ENCODE results near the gene PTRH1.
A peak's percentile ranks its signal among the peaks of the same experiment; 100 is the strongest.
"Not testable (repeated sequence)": the region's sequence is repeated elsewhere in the genome, so short reads cannot be mapped to it uniquely, and the experiment has no call there.

PTRH1 gene, protein sequence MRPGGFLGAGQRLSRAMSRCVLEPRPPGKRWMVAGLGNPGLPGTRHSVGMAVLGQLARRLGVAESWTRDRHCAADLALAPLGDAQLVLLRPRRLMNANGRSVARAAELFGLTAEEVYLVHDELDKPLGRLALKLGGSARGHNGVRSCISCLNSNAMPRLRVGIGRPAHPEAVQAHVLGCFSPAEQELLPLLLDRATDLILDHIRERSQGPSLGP

DNA sequence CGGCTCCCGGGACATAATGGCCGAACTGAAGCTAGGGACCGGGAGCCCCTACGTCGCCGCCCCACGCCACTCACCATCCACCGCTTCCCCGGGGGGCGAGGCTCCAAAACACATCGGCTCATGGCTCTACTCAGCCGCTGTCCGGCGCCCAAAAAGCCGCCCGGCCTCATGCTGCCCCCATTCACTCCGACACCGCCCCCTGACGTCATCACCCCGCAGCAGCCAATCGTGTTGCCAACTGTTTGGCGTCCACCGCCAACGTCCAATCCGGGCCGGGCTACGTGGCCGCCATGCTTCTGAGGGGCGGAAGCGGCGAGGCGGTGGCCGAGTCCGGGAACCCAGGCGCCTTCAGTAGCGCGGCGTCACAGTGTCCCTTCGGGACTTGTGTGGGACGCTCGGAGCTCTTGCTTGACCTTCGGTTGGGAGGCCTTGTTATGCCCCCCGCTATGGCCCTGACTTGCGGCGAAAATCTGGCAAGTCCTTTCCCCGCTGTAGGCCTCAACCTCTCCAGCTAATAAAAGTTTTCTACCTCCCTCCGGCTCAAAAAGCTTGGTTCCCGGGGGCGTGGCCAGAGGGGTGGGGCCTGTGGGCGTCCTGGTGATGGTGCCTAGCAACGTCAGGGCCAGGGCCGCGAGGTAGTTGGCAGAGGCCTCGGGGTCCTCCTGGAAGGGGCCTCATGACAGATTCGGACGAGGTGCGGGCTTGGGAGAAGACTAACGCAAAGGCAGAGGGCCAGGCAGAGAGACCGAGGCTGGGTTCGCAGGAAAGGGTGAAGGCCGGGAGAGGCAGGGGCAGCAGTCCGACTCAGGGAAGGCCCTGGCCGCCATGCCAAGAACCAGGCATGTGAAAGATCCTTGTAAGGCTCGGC lies at the start of gene PTRH1, which contains the start of gene TTC16:
PTRH1 (minus strand) TSS at position 194 of the 868 bp plus-strand sequence; CDS start at position 170, 24 bp downstream.
TTC16 (plus strand) TSS at position 610 of the 868 bp plus-strand sequence; CDS start at position 677, 67 bp downstream.
- DNase-seq (ENCODE audit: low read depth), result peak; percentile 94
- peak within 1 kb of the TSS; percentile 87 for H3K4me3 ChIP-seq (ENCODE audit: low read depth, low read length)
- TF ChIP-seq, protein P1, sequence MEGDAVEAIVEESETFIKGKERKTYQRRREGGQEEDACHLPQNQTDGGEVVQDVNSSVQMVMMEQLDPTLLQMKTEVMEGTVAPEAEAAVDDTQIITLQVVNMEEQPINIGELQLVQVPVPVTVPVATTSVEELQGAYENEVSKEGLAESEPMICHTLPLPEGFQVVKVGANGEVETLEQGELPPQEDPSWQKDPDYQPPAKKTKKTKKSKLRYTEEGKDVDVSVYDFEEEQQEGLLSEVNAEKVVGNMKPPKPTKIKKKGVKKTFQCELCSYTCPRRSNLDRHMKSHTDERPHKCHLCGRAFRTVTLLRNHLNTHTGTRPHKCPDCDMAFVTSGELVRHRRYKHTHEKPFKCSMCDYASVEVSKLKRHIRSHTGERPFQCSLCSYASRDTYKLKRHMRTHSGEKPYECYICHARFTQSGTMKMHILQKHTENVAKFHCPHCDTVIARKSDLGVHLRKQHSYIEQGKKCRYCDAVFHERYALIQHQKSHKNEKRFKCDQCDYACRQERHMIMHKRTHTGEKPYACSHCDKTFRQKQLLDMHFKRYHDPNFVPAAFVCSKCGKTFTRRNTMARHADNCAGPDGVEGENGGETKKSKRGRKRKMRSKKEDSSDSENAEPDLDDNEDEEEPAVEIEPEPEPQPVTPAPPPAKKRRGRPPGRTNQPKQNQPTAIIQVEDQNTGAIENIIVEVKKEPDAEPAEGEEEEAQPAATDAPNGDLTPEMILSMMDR (conservative IDR thresholded peaks at IDR 0.05; ENCODE audit: low read depth, low read length), result no peak

DNA sequence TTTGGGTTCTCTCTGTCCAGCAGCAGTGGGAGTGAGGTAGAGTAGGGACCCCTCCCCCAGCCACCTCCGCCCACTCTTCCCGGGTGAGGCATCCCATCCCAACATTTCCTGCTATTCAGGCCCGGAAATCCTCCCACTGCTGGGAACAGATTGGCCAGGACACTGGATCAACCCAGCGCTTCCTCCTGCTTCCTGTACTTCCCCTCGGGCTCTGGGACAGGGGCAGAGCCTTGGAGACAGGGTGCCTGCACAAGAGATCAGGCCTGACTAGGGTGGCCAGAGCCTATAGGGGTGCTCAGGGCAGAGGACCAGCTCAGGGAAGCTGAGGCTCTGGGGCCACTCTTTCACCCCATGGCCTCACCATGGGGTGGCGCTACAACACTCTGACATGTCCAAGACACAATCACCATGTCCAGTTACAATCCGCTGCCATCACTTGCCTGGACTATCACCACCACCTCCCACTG lies 48.5 kb upstream of the PTRH1 start:
- H3K4me3 ChIP-seq (ENCODE audit: low read depth, low read length), result no peak overlapping the region
- DNase-seq (ENCODE audit: low read depth), result peak; percentile 36
- TF ChIP-seq, protein P1 (conservative IDR thresholded peaks at IDR 0.05; ENCODE audit: low read depth, low read length), result peak; percentile 49

DNA sequence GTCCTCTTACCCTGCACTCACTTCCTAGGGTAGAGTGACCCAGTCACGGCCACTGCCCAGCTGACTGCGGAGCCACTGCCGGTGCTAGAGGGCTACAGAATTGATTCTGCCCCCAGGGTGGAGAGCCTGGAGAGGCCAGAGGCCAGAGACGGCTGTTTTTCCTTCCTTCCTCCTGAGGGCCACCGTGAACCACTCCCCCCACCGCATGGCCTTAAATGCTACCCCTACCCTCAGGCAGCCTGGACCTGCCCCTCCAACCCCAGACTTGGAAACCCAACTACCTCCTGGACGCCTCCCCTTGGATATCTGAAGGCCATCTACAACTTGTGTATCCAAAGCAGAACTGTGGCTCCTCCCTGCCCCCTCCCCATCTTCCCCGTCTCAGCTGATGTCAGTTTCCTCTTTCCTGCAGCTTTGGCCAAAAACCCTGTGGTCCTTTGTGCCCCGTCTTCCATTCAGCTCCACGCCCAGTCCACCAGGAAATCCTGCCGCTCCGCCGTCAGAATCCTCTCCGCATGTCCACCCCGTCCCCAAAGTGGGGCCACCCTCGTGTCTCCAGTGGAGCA lies 46.7 kb upstream of the PTRH1 start:
- DNase-seq (ENCODE audit: low read depth), result no peak
- TF ChIP-seq, protein P1 (conservative IDR thresholded peaks at IDR 0.05; ENCODE audit: low read depth, low read length), result no peak
- H3K4me3 ChIP-seq (ENCODE audit: low read depth, low read length), result no peak overlapping the region

DNA sequence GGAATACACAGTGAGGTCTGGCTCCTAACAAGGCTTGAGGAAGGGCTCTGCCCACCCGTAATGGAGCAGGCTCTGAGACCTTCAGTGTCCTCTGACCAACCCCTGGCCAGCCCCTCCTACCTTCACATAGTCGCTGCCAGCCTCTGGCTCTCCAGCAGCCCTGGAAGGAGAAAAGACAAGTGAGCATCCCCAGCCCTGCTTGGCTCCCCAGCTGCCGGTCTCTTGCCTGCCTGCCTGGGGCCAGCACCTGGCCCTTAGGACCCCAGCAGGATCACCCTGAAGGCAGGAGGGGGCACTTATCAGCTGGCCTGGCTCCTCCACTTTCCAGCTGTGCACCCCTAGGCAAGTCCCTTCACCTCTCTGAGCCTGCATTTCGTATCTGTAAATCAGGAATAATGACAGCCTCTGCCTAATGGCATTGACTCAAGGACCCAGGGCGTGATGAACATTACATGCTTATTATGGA lies 46.1 kb upstream of the PTRH1 start:
- no peak overlapping the region for H3K4me3 ChIP-seq (ENCODE audit: low read depth, low read length)
- no peak for DNase-seq (ENCODE audit: low read depth)
- TF ChIP-seq, protein P1 (conservative IDR thresholded peaks at IDR 0.05; ENCODE audit: low read depth, low read length), result no peak

DNA sequence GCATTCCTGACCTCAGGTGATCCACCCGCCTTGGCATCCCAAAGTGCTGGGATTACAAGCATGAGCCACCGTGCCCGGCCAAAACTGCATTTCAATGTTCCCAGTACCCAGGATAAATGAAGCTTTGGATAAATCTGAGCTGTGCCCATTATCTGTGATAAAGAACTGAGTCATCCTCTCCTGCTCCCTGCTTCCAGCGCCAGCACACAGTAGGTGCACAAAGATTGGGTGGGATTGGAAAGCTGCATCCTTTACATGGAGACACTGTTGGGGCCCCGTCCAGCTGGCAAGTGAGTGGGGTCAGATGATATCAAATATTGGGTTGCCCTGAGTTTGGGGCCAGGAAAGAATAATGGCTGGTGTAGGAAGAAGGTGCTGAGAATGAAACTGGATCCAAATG lies 45.6 kb upstream of the PTRH1 start:
- TF ChIP-seq, protein P1 (conservative IDR thresholded peaks at IDR 0.05; ENCODE audit: low read depth, low read length), result no peak
- DNase-seq (ENCODE audit: low read depth), result no peak
- H3K4me3 ChIP-seq (ENCODE audit: low read depth, low read length), result no peak overlapping the region

DNA sequence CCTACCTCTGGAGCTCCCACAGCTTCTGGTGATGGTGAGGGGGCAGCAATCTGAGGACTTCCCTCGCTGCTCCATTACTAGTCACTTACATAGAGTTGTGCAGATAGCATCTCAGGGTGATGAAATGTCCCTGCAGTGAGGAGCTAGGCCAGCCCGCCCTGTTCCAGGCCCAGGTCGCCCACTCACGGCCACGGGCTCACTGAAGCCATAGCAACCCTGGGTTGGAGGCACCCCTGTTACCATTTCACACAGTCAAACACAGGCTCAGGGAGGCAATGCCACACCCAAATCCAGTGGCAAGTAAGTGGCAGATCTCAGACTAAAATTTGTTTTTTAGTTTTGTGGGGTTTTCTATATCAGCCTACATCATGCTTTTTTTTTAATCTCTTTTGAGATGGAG lies 43.4 kb upstream of the PTRH1 start:
- no peak overlapping the region for H3K4me3 ChIP-seq (ENCODE audit: low read depth, low read length)
- TF ChIP-seq, protein P1 (conservative IDR thresholded peaks at IDR 0.05; ENCODE audit: low read depth, low read length), result no peak
- DNase-seq (ENCODE audit: low read depth), result no peak

DNA sequence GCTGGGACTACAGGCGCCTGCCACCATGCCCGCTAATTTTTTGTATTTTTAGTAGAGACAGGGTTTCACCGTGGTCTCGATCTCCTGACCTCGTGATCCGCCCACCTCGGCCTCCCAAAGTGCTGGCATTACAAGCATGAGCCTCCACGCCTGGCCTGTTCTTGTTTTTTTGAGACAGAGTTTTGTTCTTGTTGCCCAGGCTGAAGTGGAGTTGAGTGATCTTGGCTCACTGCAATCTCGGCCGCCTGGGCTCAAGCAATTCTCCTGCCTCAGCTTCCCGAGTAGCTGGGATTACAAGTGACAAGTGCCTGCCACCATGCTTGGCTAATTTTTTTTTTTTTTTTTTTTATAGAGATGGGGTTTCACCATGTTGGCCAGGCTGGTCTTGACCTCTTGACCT lies 41.3 kb upstream of the PTRH1 start:
- not testable (repeated sequence) for H3K4me3 ChIP-seq (ENCODE audit: low read depth, low read length); DNase-seq (ENCODE audit: low read depth)
